Measurements from ENCODE around the gene DENND2C. TPM values are rescaled to one million over a fixed set of nuclear protein-coding genes. Genes with fewer than 3 reads are reported as not detected.

Gene DENND2C
- total RNA-seq, 4 donors from 2014 or later = 2.3 to 3.7 (median 2.8) TPM

- TF ChIP-seq CTCF (IDR thresholded peaks at IDR 0.05; ENCODE audit: low read depth) = no peak
Observed at GRCh38 chr1:114609026-114609425, 60.8 kb downstream of the DENND2C start.

- TF ChIP-seq CTCF (IDR thresholded peaks at IDR 0.05; ENCODE audit: low read depth) = no peak
Observed at GRCh38 chr1:114607223-114607622, 62.6 kb downstream of the DENND2C start.

- TF ChIP-seq CTCF (IDR thresholded peaks at IDR 0.05; ENCODE audit: low read depth) = no peak
Observed at GRCh38 chr1:114597949-114598348, 71.9 kb downstream of the DENND2C start.

GRCh38 chr1:114595602-114596001, 74.2 kb downstream of the DENND2C start:
- TF ChIP-seq CTCF (IDR thresholded peaks at IDR 0.05; ENCODE audit: low read depth) = no peak

- TF ChIP-seq CTCF (IDR thresholded peaks at IDR 0.05; ENCODE audit: low read depth) = no peak
Observed at GRCh38 chr1:114594046-114594445, 75.8 kb downstream of the DENND2C start.

GRCh38 chr1:114589122-114589521, 80.7 kb downstream of the DENND2C start:
- TF ChIP-seq CTCF (IDR thresholded peaks at IDR 0.05; ENCODE audit: low read depth) = no peak

- no peak for TF ChIP-seq CTCF (IDR thresholded peaks at IDR 0.05; ENCODE audit: low read depth)
Observed at GRCh38 chr1:114588196-114588689, 81.6 kb downstream of the DENND2C start.

All from subcutaneous adipose tissue (tissue), 4 donors.